Measurements from ENCODE around the gene SMARCC2. TPM values are rescaled to one million over a fixed set of nuclear protein-coding genes. Genes with fewer than 3 reads are reported as not detected.

SMARCC2 gene
- total RNA-seq, 1 experiment from 2014 or later: 99.7 TPM

- DNase-seq (ENCODE audit: low read depth, low spot score): no peak
- ChIA-PET POLR2A (no interaction called here), RAD21 (ENCODE audit: low non-redundant PET in 1 of 2, low total read pairs in 2 of 2, uncharacterized antibody in 2 of 2, unreplicated experiment in 2 of 2) (no interaction called here), CTCF (interaction anchor here (1.1 kb wide), 1 partner anchor 9 kb away, joined by 4 read pairs; no protein-coding TSS in a partner anchor)
- no peak overlapping the region for H3K9ac ChIP-seq (ENCODE audit: low read length)
- H3K27ac ChIP-seq (ENCODE audit: low read depth, low read length): no peak overlapping the region
- no peak for ATAC-seq
- no peak overlapping the region for H3K4me3 ChIP-seq (replicated peaks in 1 of 2; ENCODE audit: low read depth in 1 of 2, low read length in 2 of 2)
- H3K4me1 ChIP-seq (ENCODE audit: control insufficient read depth in 1 of 2, insufficient read depth in 2 of 2, low read length in 2 of 2): peaks cover 3 to 13% of the 10 kb centered on the region in 2 experiments; a peak in 3 of 4 replicates
- no peaks in the 10 kb centered on the region for H3K9me3 ChIP-seq (ENCODE audit: control insufficient read depth in 1 of 2, insufficient read depth in 1 of 2, low read depth in 1 of 2, low read length in 2 of 2)
- BruUV-seq (replicated peaks): no TSS peak
- no peaks in the 10 kb centered on the region for H3K27me3 ChIP-seq (ENCODE audit: insufficient read depth, low read length)
- no peaks in the 10 kb centered on the region for H3K9me2 ChIP-seq (ENCODE audit: insufficient read depth)
- peaks cover 23 to 24% of the 10 kb centered on the region in 2 experiments; a peak in 3 of 4 replicates for H3K36me3 ChIP-seq (ENCODE audit: control insufficient read depth in 1 of 2, insufficient read depth in 2 of 2, low read length in 2 of 2)
- intact Hi-C loops (cut with micrococcal nuclease): no loop called here
- H2AFZ ChIP-seq (ENCODE audit: low read depth, low read length, poor library complexity, severe bottlenecking): no peak overlapping the region
- no peak overlapping the region for H3K4me2 ChIP-seq (ENCODE audit: low read length)
- TF ChIP-seq ZBTB33 (IDR thresholded peaks at IDR 0.05; ENCODE audit: extremely low read depth, insufficient replicate concordance, low read length): no peak
- no peak for TF ChIP-seq CBX3 (IDR thresholded peaks at IDR 0.05; ENCODE audit: low read depth)
- no peak for TF ChIP-seq CEBPB (IDR thresholded peaks at IDR 0.05; ENCODE audit: low read depth)
- no peak for TF ChIP-seq RAD21 (IDR thresholded peaks at IDR 0.05; ENCODE audit: low read depth)
- TF ChIP-seq EZH2phosphoT487 (IDR thresholded peaks at IDR 0.05; ENCODE audit: borderline replicate concordance): no peak
- no peak for TF ChIP-seq ZFX (IDR thresholded peaks at IDR 0.05)
- no peak for TF ChIP-seq SRF (IDR thresholded peaks at IDR 0.05; ENCODE audit: low read depth)
- no peak for TF ChIP-seq JUND (IDR thresholded peaks at IDR 0.05)
- TF ChIP-seq MAX (IDR thresholded peaks at IDR 0.05): no peak
- TF ChIP-seq REST (IDR thresholded peaks at IDR 0.05; ENCODE audit: low read depth): no peak
- no peak for TF ChIP-seq YY1 (IDR thresholded peaks at IDR 0.05; ENCODE audit: extremely low read depth, insufficient replicate concordance, low read depth, low read length)
- TF ChIP-seq, protein P1, sequence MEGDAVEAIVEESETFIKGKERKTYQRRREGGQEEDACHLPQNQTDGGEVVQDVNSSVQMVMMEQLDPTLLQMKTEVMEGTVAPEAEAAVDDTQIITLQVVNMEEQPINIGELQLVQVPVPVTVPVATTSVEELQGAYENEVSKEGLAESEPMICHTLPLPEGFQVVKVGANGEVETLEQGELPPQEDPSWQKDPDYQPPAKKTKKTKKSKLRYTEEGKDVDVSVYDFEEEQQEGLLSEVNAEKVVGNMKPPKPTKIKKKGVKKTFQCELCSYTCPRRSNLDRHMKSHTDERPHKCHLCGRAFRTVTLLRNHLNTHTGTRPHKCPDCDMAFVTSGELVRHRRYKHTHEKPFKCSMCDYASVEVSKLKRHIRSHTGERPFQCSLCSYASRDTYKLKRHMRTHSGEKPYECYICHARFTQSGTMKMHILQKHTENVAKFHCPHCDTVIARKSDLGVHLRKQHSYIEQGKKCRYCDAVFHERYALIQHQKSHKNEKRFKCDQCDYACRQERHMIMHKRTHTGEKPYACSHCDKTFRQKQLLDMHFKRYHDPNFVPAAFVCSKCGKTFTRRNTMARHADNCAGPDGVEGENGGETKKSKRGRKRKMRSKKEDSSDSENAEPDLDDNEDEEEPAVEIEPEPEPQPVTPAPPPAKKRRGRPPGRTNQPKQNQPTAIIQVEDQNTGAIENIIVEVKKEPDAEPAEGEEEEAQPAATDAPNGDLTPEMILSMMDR (IDR thresholded peaks at IDR 0.05 in 2 of 3, conservative IDR thresholded peaks at IDR 0.05 in 1 of 3; ENCODE audit: borderline replicate concordance in 1 of 3, insufficient read depth in 1 of 3, low read depth in 2 of 3, low read length in 2 of 3): no peak
- no peak for TF ChIP-seq FOSL1 (IDR thresholded peaks at IDR 0.05; ENCODE audit: low read depth)
- no peak for TF ChIP-seq TCF7L2 (IDR thresholded peaks at IDR 0.05; ENCODE audit: borderline replicate concordance, extremely low read depth, insufficient read depth, insufficient read length)
- TF ChIP-seq POLR2A (IDR thresholded peaks at IDR 0.05; ENCODE audit: borderline replicate concordance, extremely low read depth, insufficient read depth, insufficient read length): no peak
- no peak for TF ChIP-seq SIN3A (IDR thresholded peaks at IDR 0.05; ENCODE audit: low read depth)
- TF ChIP-seq EZH2 (IDR thresholded peaks at IDR 0.05): no peak
- no peak for TF ChIP-seq ZNF274 (IDR thresholded peaks at IDR 0.05; ENCODE audit: low read depth, low read length)
- peaks cover 11% of the 10 kb centered on the region for H3K79me2 ChIP-seq (ENCODE audit: insufficient read depth, low read length)
- H4K20me1 ChIP-seq (ENCODE audit: insufficient read depth): no peaks in the 10 kb centered on the region
Observed at GRCh38 chr12:56216461-56216860, 27.2 kb upstream of the SMARCC2 start.
